VCaP (cell line): ENCODE results near the gene PHACTR1.

Experiments
- H3K27ac ChIP-seq: fragments of 450-650 bp; 2 replicates; pipeline ENCODE4 v1.5.1; 2017
- TF ChIP-seq, protein P1 (sequence below): fragments of 450-650 bp; conservative IDR thresholded peaks from 2 replicates; pipeline ENCODE4 v1.5.1; 2017; ENCODE audit warnings: mild to moderate bottlenecking, moderate library complexity

PHACTR1 gene

GRCh38 chr6:13166916-13167315, 450.3 kb downstream of the PHACTR1 start:
- TF ChIP-seq, protein P1, sequence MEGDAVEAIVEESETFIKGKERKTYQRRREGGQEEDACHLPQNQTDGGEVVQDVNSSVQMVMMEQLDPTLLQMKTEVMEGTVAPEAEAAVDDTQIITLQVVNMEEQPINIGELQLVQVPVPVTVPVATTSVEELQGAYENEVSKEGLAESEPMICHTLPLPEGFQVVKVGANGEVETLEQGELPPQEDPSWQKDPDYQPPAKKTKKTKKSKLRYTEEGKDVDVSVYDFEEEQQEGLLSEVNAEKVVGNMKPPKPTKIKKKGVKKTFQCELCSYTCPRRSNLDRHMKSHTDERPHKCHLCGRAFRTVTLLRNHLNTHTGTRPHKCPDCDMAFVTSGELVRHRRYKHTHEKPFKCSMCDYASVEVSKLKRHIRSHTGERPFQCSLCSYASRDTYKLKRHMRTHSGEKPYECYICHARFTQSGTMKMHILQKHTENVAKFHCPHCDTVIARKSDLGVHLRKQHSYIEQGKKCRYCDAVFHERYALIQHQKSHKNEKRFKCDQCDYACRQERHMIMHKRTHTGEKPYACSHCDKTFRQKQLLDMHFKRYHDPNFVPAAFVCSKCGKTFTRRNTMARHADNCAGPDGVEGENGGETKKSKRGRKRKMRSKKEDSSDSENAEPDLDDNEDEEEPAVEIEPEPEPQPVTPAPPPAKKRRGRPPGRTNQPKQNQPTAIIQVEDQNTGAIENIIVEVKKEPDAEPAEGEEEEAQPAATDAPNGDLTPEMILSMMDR, result no peak
- H3K27ac ChIP-seq, result no peak overlapping the region

DNA sequence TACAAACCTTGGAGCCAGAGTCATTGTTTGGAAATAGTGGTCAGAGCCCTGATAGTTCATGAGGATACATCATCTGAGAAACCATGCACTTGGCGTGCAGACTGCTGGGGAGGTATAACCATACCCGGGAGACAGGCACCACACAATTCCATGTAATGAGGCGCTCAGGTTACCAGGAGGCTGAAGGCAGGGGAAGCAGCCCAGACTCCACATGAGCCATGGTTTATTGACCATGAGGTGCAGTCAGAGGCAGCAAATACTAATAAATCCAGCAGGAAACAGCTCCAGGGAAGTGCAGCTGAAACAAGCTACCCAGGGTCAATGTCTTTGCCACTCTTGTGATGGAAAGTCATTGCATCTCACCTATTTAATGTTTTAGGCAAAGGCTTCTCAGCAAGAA, 455.7 kb downstream of the PHACTR1 start:
- TF ChIP-seq, protein P1, result no peak
- H3K27ac ChIP-seq, result no peak overlapping the region

- H3K27ac ChIP-seq, result no peak overlapping the region
- TF ChIP-seq, protein P1, result no peak
These were observed 458.5 kb downstream of the PHACTR1 start for GRCh38 chr6:13175087-13175486.

GRCh38 chr6:13175759-13176158, 459.2 kb downstream of the PHACTR1 start:
- TF ChIP-seq, protein P1, result no peak
- H3K27ac ChIP-seq, result no peak overlapping the region

GRCh38 chr6:13177664-13178063, 461.1 kb downstream of the PHACTR1 start:
- TF ChIP-seq, protein P1, result no peak
- H3K27ac ChIP-seq, result no peak overlapping the region

DNA sequence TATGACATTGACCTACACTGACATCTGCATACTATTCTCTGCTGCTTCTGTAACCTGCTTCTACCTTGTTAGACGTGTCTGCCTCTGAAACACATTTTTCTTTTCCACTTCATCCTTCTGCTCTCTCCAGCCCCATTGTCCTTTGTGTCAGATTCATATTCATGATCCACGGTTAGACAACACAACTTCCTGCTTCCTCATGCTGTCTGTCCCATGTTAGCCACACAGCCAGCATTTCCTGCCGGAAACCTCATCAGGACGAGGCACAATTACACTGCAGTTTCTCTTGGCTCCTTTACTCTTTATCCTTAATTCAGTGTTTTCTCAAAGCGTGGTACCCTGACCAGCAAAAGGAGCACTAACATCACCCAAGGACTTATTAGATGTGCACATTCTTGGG, 461.5 kb downstream of the PHACTR1 start:
- TF ChIP-seq, protein P1, result no peak

DNA sequence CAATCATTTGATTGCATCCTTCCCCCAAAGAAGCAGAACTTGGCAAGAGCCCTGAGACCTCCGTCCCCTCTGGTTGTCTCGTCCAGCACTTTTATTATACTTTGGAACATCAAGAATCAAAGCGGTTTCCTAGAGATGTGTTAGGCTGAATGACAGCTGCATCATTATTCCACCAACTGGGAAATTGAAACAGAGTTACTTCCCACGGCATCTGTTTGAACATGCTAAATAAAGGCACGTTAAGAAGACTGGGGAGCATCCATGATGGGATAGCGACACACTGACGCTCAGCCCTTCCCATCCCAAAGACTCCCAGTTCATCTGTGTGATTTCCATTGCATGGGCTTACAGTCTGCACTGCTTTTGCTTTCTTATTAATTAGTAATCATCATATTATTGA, 464.0 kb downstream of the PHACTR1 start:
- TF ChIP-seq, protein P1, result no peak
- H3K27ac ChIP-seq, result no peak overlapping the region

More for the DNA sequence above, 461.5 kb downstream of the PHACTR1 start:
- H3K27ac ChIP-seq, result no peak overlapping the region

DNA sequence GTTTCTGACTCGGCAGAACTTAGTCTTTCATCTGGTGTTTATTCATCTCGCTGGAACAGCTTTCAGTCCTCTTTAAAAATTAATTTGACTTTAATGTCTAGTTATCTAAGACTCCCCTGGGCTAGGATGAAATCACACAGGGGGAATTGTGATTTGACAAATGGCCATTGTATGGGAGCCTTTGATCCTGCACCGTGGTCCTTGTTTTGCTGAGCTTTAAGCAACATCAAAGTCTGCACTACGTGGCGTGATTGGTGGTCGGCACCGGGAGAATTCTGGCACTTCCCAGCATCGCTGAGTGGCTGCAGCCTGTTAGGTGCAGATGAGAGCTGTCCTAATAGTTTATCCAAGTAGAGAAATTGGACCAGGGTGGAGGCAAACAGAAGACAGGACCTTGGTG, 464.8 kb downstream of the PHACTR1 start:
- H3K27ac ChIP-seq, result no peak overlapping the region
- TF ChIP-seq, protein P1, result no peak
